GM18520 (cell line): ENCODE data around the gene CHRM5.
A peak's percentile ranks its signal among the peaks of the same experiment; 100 is the strongest.

Source experiments
- ATAC-seq: cut with Tn5 transposase; IDR thresholded peaks from one replicate; pipeline ENCODE4 v1.9.1; 2021; ENCODE audit not compliant: unreplicated experiment

Gene CHRM5

GRCh38 chr15:34084086-34084485 is 115.8 kb downstream of the CHRM5 start:
- ATAC-seq: no peak

GRCh38 chr15:34085746-34086145 is 117.4 kb downstream of the CHRM5 start:
- ATAC-seq: no peak

GRCh38 chr15:34099914-34100313 is 131.6 kb downstream of the CHRM5 start:
- no peak for ATAC-seq

- ATAC-seq: peak; percentile 98
Observed at GRCh38 chr15:34101366-34102174, 133.3 kb downstream of the CHRM5 start, which contains the start of the genes EMC7 and PGBD4. TSS of gene EMC7 (minus strand) at chr15:34101862. CDS start at chr15:34101839, 23 bp downstream. TSS of gene PGBD4 (plus strand) at chr15:34102083. CDS start at chr15:34102532, 449 bp downstream.

- ATAC-seq: no peak
Observed at GRCh38 chr15:34102175-34102925, 134.1 kb downstream of the CHRM5 start.

- no peak for ATAC-seq
Observed at GRCh38 chr15:34106423-34106822, 138.1 kb downstream of the CHRM5 start.

- no peak for ATAC-seq
Observed at GRCh38 chr15:34107315-34107714, 139.0 kb downstream of the CHRM5 start.

- ATAC-seq: no peak
Observed at GRCh38 chr15:34109797-34110663, 141.7 kb downstream of the CHRM5 start.

- ATAC-seq: no peak
Observed at GRCh38 chr15:34111488-34111887, 143.2 kb downstream of the CHRM5 start.

GRCh38 chr15:34114215-34114614 is 145.9 kb downstream of the CHRM5 start:
- ATAC-seq: no peak

- no peak for ATAC-seq
Observed at GRCh38 chr15:34114739-34115138, 146.4 kb downstream of the CHRM5 start.

- no peak for ATAC-seq
Observed at GRCh38 chr15:34116620-34117019, 148.3 kb downstream of the CHRM5 start.
